PC-9 (cell line): ENCODE results near the gene PDHX.

Experiments
- EZH2 ChIP-seq: fragments of 200-600 bp; sonication (generic); IDR thresholded peaks from 2 replicates; pipeline ENCODE4 v1.8.0; 2017; ENCODE audit warnings: antibody characterized with exemption, low read depth
- TF ChIP-seq, protein P1 (sequence below): fragments of 200-600 bp; sonication (generic); conservative IDR thresholded peaks from 2 replicates; pipeline ENCODE4 v1.6.1; 2017; ENCODE audit warnings: mixed run types, antibody characterized with exemption, mild to moderate bottlenecking, moderate library complexity

DNA sequence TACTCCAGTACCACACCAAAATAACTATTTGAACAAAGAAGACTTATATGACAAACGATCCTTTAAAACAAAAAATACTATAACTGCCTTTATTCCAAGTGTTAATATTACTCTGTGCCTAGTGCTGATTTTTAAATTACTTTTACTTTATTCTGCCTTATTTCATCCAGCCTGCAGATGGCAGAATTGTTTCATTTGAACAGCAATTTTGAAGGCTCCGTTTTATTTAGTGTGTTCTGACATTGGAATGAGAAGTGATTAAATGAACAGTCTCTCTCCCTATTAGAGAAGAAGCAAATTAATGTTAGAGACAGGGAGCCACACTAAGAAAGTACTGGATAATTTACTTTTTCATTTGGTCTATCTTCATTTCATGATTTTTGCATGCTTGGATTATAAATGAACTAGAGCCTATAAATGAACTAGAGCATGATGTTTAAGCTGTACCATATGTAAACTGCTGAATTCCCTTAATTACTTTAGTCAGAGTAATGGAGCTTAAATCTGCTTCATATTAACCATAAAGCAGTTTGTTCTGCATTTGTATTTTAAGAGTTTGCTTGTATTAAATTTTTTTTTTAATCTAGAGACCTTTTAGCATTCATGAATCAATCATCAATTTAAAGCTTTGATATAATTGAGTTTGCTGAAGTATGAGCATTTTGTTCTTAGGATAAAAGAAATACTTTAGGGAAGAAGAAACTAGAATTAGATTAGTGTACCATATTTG lies 9.8 kb downstream of the PDHX start:
- TF ChIP-seq EZH2, result no peak
- TF ChIP-seq, protein P1, sequence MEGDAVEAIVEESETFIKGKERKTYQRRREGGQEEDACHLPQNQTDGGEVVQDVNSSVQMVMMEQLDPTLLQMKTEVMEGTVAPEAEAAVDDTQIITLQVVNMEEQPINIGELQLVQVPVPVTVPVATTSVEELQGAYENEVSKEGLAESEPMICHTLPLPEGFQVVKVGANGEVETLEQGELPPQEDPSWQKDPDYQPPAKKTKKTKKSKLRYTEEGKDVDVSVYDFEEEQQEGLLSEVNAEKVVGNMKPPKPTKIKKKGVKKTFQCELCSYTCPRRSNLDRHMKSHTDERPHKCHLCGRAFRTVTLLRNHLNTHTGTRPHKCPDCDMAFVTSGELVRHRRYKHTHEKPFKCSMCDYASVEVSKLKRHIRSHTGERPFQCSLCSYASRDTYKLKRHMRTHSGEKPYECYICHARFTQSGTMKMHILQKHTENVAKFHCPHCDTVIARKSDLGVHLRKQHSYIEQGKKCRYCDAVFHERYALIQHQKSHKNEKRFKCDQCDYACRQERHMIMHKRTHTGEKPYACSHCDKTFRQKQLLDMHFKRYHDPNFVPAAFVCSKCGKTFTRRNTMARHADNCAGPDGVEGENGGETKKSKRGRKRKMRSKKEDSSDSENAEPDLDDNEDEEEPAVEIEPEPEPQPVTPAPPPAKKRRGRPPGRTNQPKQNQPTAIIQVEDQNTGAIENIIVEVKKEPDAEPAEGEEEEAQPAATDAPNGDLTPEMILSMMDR, result peak; percentile 94
